SU-DHL-6 (cell line): ENCODE measurements around the gene NXPH1.

Experiments
- EZH2phosphoT487 ChIP-seq: fragments of 200-600 bp; sonication (generic), shearing (Covaris generic); conservative IDR thresholded peaks from 2 replicates; pipeline ENCODE4 v1.6.1; 2018; ENCODE audit warnings: mild to moderate bottlenecking, antibody characterized with exemption, low read length, moderate library complexity, mixed read lengths
- TF ChIP-seq, protein P1 (sequence below): fragments of 200-600 bp; sonication (generic); IDR thresholded peaks from one replicate; pipeline ENCODE4 v1.5.1; 2017; ENCODE audit warnings: antibody characterized with exemption, mild to moderate bottlenecking, low read length, moderate library complexity; ENCODE audit not compliant: insufficient read depth, poor library complexity, severe bottlenecking

DNA sequence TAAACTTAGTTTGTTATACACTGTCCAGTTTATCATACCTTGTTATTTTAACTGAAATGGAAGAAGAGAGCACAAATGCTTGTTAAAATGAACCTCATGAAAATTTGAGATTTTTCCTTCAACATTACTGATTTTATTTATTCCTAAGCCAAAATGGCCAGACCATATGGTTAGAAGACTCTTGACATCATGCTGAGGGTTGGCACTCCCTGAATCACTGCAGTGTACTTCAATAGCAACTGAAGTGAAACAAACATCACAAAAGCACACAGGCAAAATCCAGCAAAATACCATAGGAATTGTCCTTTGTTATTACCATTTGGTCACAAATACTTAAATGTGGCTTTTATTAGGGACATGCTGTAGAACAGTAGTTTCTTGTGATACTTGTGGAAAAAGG, 347.8 kb downstream of the NXPH1 start:
- TF ChIP-seq, protein P1, sequence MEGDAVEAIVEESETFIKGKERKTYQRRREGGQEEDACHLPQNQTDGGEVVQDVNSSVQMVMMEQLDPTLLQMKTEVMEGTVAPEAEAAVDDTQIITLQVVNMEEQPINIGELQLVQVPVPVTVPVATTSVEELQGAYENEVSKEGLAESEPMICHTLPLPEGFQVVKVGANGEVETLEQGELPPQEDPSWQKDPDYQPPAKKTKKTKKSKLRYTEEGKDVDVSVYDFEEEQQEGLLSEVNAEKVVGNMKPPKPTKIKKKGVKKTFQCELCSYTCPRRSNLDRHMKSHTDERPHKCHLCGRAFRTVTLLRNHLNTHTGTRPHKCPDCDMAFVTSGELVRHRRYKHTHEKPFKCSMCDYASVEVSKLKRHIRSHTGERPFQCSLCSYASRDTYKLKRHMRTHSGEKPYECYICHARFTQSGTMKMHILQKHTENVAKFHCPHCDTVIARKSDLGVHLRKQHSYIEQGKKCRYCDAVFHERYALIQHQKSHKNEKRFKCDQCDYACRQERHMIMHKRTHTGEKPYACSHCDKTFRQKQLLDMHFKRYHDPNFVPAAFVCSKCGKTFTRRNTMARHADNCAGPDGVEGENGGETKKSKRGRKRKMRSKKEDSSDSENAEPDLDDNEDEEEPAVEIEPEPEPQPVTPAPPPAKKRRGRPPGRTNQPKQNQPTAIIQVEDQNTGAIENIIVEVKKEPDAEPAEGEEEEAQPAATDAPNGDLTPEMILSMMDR, result no peak
- TF ChIP-seq EZH2phosphoT487, result no peak
